Measurements from ENCODE around the gene GAK.

The GAK gene

DNA sequence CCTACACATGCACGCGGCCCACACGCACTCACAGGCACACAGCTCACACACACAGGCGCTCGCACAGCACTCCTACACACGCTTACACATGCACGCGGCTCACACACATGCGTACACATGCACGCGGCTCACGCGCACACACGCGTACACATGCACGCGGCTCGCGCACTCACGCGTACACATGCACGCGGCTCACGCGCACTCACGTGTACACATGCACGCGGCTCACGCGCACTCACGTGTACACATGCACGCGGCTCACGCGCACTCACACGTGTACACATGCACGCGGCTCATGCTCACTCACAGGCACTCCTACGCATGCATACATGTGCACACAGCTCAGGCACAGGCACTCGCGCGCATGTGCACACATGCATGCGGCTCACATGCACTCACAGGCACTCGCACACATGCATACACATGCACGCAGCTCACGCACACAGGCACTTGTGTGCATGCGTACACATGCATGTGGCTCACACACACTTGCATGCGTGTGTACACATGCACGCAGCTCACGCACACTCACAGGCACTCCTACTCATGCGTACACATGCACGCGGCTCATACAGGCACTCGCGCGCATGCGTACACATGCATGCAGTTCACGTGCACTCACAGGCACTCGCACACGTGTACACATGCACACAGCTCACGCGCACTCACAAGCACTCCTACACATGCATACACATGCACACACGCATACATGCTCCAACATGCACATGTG, 44.9 kb downstream of the GAK start:
- no peak for DNase-seq

- DNase-seq, result no peak
Measured at GRCh38 chr4:886244-886643, 45.9 kb downstream of the GAK start.

DNA sequence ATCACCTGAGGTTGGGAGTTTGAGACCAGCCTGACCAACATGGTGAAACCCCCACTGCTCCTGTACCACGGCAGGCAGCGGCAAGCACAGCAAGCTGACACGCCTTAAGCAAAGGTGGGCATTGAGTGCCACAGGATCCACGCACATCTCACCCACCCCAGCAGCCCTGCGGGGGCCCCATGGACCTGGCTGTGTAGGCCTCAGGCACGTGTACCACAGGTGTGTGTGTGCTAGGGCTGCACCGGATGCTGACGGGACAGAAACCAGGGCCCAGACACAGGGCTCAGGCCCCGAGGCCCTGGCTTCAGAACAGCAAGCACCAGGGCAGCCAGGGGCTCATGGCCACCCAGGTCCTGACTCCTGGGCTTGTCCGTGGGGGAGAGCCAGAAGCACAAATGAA, 46.8 kb downstream of the GAK start:
- no peak for DNase-seq

DNA sequence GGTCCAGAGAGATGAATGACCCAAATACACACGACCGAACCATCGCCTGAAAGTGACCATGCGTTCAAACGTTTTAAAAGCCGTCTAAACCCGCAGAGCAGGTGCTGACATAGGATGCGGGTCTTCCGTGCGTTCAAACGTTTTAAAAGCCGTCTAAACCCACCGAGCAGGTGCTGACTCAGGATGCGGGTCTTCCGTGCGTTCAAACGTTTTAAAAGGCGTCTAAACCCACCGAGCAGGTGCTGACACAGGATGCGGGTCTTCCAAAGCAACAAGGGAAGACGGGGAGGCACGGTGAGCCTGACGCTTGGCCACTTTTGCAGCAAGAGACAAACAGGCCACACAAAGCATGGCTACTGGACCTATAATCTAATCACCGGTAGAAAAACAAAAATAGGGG, 47.2 kb downstream of the GAK start:
- no peak for DNase-seq

- no peak for DNase-seq
Measured at GRCh38 chr4:884259-884658, 47.9 kb downstream of the GAK start.

- DNase-seq, result no peak
Measured at GRCh38 chr4:883377-884095, 48.6 kb downstream of the GAK start.

DNA sequence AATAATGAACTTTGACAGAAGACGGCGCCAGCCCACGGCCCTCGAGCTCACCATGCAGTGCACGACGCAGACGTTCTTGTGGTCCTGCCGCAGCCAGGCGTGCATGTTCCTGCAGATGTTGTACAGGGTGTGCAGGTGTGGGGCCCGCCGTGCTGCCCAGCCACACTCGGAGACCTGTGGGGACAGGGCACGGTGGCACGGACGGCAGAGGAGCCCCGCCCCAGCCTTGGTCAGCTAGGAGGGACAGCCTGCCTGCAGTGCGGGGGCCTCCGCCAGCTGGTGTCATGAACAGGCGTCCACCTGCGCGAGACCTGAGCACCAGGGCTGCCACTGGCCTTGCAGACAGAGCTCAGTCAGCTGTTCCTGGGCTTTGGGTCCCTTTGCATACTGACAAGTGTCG, 49.5 kb downstream of the GAK start:
- DNase-seq, result no peak

DNA sequence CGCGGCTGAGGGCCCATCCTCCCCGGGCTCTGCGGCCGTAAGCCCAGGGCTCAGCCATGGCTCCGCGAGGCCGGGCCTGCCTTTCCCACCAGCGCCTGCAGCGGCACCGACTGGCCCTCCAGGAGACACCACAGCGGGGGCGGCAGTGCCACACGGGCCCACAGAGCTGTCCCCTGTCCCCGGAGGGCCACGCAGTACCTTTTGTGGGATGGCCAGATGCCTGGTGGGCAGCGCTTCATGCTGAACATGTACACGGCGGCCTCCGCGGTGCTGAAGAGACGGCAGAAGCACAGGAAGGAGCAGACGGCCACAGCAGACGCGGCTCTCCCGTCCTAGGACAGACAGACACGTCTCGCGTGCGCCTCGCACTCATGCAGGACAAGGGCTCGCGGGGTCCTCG, 50.4 kb downstream of the GAK start:
- no peak for DNase-seq

DNA sequence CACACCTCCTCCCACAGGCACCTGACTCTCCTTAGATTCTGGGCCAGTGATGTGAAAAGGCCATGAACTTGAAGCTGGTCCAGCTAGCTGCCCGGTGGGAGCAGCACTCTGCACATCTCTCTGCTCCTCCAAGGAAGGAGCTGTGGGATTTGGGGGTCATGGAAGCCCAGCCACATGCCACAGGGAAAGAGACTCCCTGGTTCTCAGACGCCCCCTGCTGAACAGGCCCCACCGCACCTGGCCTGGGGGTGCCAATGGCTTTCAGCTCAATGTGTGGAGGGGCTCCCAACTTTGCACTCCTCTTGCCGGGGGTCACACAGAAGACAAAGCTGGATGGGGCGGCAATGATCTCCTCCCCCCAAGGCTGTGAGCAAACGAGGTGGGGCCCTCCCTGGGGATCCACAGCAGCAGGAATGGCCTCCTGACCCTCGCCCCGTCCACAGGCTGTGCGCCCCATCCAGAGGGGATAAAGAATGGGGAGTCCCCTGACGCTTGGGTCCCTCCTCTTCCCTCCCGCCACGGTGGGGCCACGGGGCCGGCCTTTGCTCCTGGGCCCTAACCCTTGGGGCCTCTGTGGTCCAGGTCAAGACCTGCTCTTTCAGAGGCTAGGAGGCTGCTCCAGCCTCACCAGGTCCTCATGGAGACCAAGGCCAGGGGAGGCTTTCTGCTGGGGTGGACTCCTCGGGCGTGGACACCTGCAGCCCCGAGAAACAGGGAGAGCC, 51.3 kb downstream of the GAK start:
- no peak for DNase-seq

DNA sequence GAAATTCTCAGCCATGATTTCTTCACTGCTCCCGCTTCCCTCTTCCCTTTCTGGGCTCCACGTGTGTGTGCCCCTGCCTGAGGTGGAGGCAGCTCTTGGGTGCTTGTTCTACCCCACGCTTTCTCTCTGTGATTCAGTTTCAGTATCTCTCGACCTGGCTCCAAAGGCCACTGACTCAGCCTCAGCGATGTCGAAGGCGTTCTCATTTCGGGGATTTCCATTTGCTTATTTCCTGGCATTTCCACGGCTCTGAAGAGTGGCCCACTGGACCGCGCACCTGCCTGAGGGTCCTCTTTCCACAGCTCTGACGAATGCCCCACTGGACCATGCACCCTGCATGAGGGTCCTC, 52.4 kb downstream of the GAK start:
- no peak for DNase-seq

DNA sequence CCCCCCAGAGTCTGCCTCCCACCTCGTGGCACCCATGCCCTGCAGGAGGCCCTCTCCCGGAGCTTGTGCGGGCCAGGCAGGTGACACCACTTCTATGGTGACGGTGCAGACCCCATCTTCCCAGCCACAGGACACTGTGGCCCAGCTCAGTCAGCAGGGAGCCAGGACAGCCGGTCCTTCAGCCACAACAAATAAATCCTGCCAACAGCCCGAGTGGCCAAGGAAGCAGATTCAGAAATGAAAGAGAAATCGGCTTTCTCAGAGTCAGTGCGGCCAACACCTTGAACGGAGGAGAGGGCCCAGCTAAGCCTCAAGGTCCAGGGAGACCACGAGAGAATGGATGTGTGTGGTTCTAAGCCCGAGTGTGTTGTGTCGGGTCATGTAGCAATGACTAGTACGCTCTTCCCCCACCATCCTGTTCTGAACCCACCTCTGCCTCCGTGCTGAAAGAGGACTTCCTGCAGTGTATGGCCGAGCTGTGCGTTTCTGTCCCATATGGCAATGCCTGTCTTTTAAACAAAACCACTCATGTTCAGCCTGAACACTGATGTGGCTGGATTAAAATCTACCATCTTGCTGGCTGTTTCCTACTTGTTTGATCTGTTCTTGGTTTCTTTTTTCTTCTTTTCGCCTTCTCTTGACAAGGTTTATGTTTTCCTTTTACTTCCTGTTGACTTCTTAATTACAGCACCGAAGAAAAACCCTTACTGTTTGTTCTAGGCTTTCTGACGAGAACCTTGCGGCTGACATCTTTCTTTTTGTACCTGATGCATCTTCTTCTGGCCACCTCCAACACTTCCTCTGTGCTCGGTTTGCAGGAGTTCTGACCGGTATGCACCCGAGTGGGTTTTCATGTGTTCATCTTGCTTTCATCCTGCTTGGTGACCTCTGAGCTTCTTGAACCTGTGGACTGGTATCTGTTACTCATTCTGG, 53.1 kb downstream of the GAK start:
- no peak for DNase-seq

DNA sequence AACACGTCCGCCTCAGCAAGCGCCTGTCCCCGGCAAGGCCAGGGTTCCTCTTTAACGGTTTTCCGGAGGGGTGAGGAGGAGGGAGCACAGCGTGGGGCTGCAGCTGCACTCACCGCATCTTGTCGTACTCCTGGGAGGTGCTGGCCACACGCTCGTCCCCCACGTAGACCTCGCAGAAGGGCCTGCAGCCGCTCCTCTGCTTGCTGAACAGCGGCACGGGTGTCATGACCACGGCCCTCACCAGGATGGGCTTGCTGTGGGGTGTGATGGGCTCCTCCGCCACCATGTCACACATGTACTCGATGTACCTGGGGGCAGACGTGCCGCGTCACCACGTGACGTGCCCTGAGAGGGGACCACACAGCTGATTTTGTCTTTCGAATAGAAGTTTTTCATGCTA, 54.6 kb downstream of the GAK start:
- no peak for DNase-seq

- DNase-seq, result no peak
Measured at GRCh38 chr4:876780-877179, 55.3 kb downstream of the GAK start.

GRCh38 chr4:875818-876423, 56.2 kb downstream of the GAK start:
- DNase-seq, result no peak

DNA sequence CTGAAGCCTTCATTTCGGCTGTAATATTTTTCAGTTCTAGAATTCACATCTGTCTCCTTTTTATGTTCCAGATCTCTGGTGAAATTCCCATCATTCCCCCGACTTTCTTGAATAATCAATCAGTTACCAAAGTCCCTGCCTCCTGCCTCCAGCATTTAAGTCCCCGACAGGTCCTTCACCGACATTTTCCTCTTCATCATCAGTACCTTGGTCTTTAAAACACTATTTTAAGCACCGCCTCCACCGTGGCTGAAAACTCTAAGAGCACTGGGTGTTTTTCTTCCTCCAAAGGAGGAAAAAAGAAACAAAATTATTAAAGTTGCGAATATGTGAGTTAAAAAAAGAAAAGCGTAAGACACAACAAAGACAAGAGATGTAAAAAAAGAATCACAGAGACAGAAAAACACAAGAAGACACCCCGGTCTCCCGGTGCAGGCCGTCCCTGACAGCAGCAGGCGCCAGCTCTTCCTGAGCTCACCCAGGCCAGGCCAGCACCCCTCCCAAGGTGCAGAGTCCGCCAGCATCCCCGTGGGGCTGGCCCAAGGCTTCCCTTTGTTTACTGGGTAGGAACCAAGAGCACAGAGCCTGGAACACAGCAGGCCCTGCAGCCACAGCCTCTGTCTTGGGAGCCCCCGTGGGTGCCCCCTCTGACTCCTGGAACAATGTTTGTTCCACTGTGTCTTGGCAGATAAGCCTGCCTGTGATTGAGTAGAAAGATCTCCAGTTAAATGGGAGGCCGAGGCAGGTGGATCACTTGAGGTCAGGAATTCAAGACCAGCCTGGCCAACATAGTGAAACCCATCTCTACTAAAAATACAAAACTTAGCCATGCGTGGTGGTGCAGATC, 56.9 kb downstream of the GAK start:
- no peak for DNase-seq

DNA sequence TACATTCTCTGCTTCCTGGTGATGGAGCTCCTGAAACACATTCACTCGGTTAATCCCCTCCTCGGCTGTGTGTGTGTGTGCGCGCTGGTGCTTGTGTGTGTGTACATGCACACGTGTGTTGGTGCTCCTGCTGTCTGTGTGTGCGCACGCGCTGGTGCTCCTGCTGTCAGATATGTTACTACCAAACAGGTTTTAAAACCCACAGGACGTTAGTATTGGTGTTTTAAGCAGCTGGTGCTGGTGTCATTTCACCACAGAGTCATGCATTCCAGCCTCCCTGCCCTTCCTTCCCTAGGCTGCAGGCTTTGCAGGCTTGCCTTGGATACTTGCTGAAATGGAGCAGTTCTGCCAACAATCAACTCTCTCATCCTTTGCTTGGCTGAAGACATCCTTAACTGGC, 58.1 kb downstream of the GAK start:
- DNase-seq, result no peak

DNA sequence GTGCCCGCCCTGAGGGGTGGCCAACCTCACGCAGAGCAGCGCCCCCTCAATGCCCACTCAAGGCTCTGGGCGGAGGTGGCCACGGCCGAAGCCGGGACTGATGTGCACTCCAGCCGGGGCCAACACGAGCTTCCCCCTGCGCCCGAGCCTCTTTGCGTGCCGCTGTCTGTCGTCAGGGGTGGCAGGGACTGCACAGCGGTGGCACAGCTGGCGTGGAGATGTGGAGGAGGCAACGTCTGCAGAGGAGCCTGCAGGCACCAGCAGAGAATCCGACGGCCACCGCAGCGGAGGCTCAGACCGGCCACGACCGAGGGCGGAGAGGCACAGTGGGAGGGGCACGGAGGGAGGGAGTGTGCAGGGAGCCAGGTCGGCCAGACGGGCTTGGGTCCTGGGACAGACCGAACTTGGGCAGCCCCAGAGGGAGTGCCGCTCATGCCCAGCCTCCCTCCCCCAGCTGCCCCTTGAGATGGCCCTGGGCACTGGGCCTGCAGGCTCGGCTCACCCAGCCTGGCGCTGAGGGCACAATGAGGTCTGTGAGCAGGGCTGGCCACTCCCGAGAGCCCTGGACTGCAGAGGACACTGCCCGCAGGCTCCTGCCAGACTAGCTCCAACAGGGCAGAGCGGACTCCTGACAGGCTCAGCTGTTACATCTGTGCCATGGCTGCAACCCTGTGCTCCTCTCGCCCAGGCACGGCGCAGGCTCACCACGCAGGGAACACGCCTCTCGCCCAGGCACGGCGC, 59.7 kb downstream of the GAK start:
- DNase-seq, result no peak

DNA sequence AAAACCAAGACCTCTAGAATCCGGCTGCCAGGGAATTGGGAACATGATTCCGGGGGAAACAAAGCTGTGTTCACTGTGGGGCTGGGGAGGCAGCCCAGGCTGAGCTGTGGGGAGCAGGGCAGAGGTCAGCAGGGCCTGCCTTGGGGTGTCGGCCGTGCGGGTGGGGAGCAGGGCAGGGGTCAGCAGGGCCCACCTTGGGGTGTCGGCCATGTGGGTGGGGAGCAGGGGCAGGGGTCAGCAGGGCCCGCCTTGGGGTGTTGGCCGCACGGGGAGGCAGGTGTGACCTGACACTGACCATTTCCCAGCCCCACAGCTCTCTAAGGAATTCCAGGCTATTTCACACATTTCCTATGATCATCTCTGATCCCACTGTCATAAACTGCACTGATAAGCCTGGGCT, 60.6 kb downstream of the GAK start:
- DNase-seq, result no peak

GRCh38 chr4:870951-871350, 61.2 kb downstream of the GAK start:
- no peak for DNase-seq

DNA sequence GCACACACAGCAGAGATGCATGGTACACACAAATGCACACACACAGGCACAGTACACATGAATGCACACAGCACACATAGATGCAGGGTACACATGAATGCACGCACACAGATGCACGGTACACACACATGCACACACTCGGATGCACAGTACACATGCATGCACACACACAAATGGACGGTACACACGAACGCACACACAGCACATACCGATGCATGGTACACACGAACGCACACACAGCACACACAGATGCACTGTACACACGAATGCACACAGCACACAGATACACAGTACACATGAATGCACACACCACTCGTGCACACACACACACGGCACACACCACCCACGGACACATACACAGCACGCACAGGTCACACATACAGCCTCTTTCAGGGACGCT, 62.3 kb downstream of the GAK start:
- DNase-seq, result no peak

GRCh38 chr4:868421-868820, 63.7 kb downstream of the GAK start:
- no peak for DNase-seq

Measured in NCI-H526 (cell line).